Tongue (tissue), 3 donors: ENCODE measurements around the gene NR1H4. TPM values are rescaled to one million over a fixed set of nuclear protein-coding genes. Genes with fewer than 3 reads are reported as not detected.
A peak's percentile ranks its signal among the peaks of the same experiment; 100 is the strongest.
"Not testable (repeated sequence)": the region's sequence is repeated elsewhere in the genome, so short reads cannot be mapped to it uniquely, and the experiment has no call there.

Experiments used
- DNase-seq: peaks from one replicate; pipeline ENCODE4 v3.0.0-alpha.2; 2015
- small RNA-seq: library from RNA; depleted of rRNA; stranded (forward); fragments of <200 nt; gene quantifications from one replicate; pipeline ENCODE3, GENCODE V24; 2014; ENCODE audit warnings: low replicate concordance
- total RNA-seq: library from RNA; depleted of rRNA; stranded (reverse); fragments of >200 nt; gene quantifications from one replicate; pipeline ENCODE4 v1.2.3, GENCODE V29; 2014

The NR1H4 gene
- total RNA-seq, 1 donor from 2014 or later: 0.92 TPM

- peak; percentile 92 for DNase-seq
These were observed 99.9 kb downstream of the NR1H4 start, which contains the start of gene GAS2L3 for GRCh38 chr12:100573292-100574186. Gene GAS2L3 (plus strand): TSS chr12:100573684. CDS start chr12:100594905, 21,221 bp downstream.

DNA sequence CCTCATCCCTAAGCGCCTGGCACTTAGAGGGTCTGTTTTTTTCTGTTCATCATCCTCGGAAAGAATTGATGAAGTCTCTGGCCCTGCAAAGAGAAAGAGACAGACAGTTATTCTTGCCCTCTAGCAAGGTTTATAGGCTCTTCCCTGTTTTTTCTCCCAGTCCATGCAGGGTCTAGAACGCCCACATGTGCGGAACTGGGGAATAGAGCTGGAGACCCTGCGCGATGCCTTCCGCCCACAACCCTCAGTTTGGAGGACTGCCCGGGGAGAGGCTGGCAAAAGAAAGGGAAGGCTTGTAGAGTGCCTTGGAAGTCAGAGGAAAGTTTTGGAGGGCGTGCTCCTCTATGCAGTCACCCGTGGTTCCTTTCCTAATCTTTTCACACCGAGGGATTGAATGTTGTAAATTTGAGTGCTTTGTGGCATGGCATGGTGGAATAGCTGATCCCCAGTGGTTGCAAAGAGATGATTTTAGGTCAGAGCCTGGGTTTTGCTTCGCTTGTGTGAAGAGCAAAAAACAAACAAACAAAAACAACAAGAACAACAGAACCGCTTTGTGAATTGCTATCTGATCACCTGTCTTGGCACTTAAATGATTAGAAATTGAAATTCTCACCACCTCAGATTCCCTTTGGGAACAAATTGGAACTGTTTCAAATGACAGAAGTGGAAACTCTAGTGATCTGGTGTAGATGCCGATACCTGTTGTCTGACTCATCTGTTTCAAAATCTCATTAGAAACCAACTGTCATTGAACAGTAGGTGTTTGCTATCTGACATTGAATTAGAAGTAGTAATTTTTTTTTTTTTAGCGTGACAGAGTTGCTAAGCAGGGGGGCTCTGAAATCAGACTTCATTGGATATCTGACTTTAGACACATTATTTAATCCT lies 100.8 kb downstream of the NR1H4 start:
- peak; percentile 67 for DNase-seq

DNA sequence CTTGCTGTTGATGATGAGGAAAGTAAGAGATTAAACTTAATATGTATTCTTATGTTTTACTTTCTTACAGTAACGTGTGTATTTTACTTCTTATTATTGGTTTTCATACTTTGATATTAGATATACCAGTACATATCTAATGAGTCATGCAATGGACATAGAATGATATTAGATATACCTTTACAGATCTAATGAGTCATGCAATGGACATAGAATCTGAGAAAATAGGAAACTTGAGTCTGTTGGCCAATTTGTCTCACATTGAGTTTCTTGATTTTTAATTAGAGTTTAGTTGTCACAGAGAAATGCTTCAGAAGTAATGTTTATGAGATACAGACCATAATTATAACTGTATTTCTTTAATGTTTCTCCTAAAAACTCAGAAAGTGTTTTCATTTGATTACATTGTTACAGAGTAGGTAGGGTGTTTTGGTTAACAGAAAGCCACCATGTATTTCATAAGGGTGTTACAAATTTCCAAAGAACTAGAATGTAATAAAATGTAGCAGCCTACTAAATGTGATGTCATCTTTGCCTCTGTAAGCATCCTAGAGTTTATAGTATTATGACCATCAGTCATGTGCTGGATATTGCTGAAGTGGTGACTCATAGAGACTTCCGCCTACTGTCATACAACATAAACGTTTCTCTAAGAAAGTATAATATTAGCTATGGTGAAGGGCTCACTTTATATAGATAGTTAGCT lies 102.8 kb downstream of the NR1H4 start:
- no peak for DNase-seq

DNA sequence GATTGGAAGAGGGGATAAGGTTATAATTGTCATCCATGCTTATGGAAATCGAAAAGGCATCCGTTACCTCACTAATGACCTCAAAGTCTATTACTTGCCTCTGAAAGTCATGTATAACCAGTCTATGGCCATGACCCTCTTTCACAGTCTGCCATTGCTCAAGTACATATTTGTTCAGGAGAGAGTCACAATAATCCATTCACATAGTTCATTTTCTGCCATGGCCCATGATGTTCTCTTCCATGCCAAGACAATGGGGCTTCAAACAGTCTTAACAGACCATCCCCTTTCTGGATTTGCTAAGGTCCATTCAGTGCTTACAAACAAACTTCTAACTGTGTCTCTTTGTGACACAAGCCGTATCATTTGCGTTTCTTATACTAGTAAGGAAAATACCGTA lies 105.3 kb downstream of the NR1H4 start:
- no peak for DNase-seq

- no peak for DNase-seq
These were observed 106.2 kb downstream of the NR1H4 start for GRCh38 chr12:100579844-100580243.

- no peak for DNase-seq
These were observed 110.6 kb downstream of the NR1H4 start for GRCh38 chr12:100584256-100584655.

GRCh38 chr12:100591979-100592378 lies 118.3 kb downstream of the NR1H4 start:
- DNase-seq: no peak

DNA sequence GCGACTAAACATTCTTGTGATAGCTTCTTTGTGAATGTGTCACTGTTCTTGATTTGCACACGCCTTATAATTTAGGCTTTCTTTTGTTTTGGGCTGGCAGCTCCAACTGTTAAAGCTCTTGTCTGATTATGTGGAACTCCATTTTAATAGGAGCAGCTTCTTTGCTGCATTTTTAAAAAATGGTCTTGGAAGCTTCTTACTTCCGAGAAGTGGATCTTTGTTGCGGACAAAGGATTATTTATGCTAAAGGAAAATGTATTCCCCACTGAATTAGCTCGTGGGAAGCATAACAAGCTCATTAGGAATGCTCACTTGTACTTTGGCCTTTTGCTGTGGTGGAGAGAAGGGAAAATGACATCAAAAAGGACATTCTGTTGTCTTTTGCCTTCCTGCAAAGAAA lies 119.8 kb downstream of the NR1H4 start:
- DNase-seq: peak; percentile 53

- DNase-seq: no peak
These were observed 128.0 kb downstream of the NR1H4 start for GRCh38 chr12:100601626-100602025.

- not testable (repeated sequence) for DNase-seq
These were observed 129.3 kb downstream of the NR1H4 start for GRCh38 chr12:100602997-100603396.

DNA sequence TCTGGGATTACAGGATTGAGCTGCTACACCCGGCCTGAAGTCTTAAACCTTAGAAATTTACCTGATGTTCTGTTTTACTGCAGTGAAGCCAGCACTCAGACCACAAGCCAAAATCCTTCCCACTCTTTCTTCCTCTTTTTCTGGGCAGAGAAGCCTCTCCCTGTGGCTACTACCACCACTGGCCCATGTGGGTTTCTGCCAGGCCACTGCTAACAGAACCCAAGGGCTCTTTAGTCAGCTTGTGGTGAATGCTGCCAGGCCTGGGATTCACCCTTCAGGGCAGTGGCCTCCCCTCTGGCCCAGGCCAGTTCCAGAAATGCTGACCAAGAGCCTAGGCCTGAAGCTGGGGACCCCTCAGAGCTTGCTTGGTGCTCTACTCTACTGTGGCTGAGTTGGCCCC lies 135.1 kb downstream of the NR1H4 start:
- DNase-seq: no peak

GRCh38 chr12:100610666-100611430 lies 137.2 kb downstream of the NR1H4 start:
- no peak for DNase-seq

DNA sequence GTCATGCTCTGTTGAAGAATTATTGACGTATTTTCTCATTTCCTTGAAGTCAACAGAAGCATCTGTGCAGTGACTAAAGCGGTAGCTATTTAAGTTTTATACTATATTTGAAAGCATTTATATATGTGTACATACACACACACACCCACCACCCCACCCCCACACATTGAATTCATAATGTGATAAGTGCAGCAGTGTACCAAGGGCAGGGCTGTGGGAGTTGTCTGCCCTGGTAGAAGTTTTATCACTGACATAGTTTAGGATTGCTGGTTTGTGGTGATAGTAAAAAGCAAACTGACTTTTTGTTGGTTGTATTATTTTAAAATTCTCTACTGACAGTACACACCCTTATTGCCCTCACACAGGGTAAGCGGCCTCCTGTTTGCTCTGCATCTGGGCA lies 138.9 kb downstream of the NR1H4 start:
- DNase-seq: no peak

Small RNA genes lying within 50 kb of the gene (small RNA-seq; reads per million reads assigned to genes)
- gene AC010200.2: not detected

Other genes starting within 250 kb of the NR1H4 start
- 0.82 TPM for gene DEPDC4, start 206.8 kb upstream of the NR1H4 start, total RNA-seq
- gene SCYL2, start 206.7 kb upstream of the NR1H4 start, total RNA-seq: 72.3 TPM
- gene SLC17A8, start 116.8 kb upstream of the NR1H4 start, total RNA-seq: 3.2 TPM
- gene GAS2L3, start 99.8 kb downstream of the NR1H4 start, total RNA-seq: 32.5 TPM